NCI-H2227 treated with DMSO at 0.1 percent for 48 hours (cell line): ENCODE measurements around the gene TSC22D1.
"Not testable (repeated sequence)": the region's sequence is repeated elsewhere in the genome, so short reads cannot be mapped to it uniquely, and the experiment has no call there.

Experiments
- DNase-seq: peaks from one replicate; lab custom pipeline; 2025; lab: John Stamatoyannopoulos, UW

TSC22D1 gene

GRCh38 chr13:44575741-44576350 is at the start of gene TSC22D1:
TSS of gene TSC22D1 (minus strand) at chr13:44576330. CDS start at chr13:44576074, 256 bp downstream.
- DNase-seq, result peak; percentile 52

- no peak for DNase-seq
Observed at GRCh38 chr13:44622708-44623107, 46.6 kb upstream of the TSC22D1 start.

- no peak for DNase-seq
Observed at GRCh38 chr13:44622261-44622660, 46.1 kb upstream of the TSC22D1 start.

- no peak for DNase-seq
Observed at GRCh38 chr13:44620057-44620456, 43.9 kb upstream of the TSC22D1 start.

GRCh38 chr13:44619651-44620050 is 43.5 kb upstream of the TSC22D1 start:
- DNase-seq, result no peak

- DNase-seq, result no peak
Observed at GRCh38 chr13:44618326-44618725, 42.2 kb upstream of the TSC22D1 start.

GRCh38 chr13:44617648-44618047 is 41.5 kb upstream of the TSC22D1 start:
- no peak for DNase-seq

GRCh38 chr13:44609137-44609536 is 33.0 kb upstream of the TSC22D1 start:
- DNase-seq, result no peak

GRCh38 chr13:44605721-44606120 is 29.6 kb upstream of the TSC22D1 start:
- no peak for DNase-seq

- DNase-seq, result no peak
Observed at GRCh38 chr13:44605275-44605674, 29.1 kb upstream of the TSC22D1 start.

GRCh38 chr13:44601586-44601985 is 25.5 kb upstream of the TSC22D1 start:
- no peak for DNase-seq

GRCh38 chr13:44593861-44594592 is 17.9 kb upstream of the TSC22D1 start:
- not testable (repeated sequence) for DNase-seq

- DNase-seq, result no peak
Observed at GRCh38 chr13:44592216-44592847, 16.2 kb upstream of the TSC22D1 start.

GRCh38 chr13:44591316-44591715 is 15.2 kb upstream of the TSC22D1 start:
- DNase-seq, result no peak

GRCh38 chr13:44583137-44583536 is 7.0 kb upstream of the TSC22D1 start:
- no peak for DNase-seq

- DNase-seq, result no peak
Observed at GRCh38 chr13:44578067-44578400, 1.9 kb upstream of the TSC22D1 start.

- peak; percentile 92 for DNase-seq
Observed at GRCh38 chr13:44577236-44578066, 1.3 kb upstream of the TSC22D1 start.

GRCh38 chr13:44576351-44577235 is 463 bp upstream of the TSC22D1 start:
- no peak for DNase-seq

- DNase-seq, result no peak
Observed at GRCh38 chr13:44575035-44575434, 1.1 kb downstream of the TSC22D1 start.

GRCh38 chr13:44574466-44574855 is 1.7 kb downstream of the TSC22D1 start:
- no peak for DNase-seq

GRCh38 chr13:44573790-44574465 is 2.2 kb downstream of the TSC22D1 start:
- DNase-seq, result no peak
